NCI-H526 treated with DMSO at 0.1 percent for 48 hours (cell line): ENCODE measurements around the gene BTAF1.
"Not testable (repeated sequence)": the region's sequence is repeated elsewhere in the genome, so short reads cannot be mapped to it uniquely, and the experiment has no call there.

ENCODE experiments used
- DNase-seq: peaks from one replicate; lab custom pipeline; 2025; lab: John Stamatoyannopoulos, UW

The BTAF1 gene

DNA sequence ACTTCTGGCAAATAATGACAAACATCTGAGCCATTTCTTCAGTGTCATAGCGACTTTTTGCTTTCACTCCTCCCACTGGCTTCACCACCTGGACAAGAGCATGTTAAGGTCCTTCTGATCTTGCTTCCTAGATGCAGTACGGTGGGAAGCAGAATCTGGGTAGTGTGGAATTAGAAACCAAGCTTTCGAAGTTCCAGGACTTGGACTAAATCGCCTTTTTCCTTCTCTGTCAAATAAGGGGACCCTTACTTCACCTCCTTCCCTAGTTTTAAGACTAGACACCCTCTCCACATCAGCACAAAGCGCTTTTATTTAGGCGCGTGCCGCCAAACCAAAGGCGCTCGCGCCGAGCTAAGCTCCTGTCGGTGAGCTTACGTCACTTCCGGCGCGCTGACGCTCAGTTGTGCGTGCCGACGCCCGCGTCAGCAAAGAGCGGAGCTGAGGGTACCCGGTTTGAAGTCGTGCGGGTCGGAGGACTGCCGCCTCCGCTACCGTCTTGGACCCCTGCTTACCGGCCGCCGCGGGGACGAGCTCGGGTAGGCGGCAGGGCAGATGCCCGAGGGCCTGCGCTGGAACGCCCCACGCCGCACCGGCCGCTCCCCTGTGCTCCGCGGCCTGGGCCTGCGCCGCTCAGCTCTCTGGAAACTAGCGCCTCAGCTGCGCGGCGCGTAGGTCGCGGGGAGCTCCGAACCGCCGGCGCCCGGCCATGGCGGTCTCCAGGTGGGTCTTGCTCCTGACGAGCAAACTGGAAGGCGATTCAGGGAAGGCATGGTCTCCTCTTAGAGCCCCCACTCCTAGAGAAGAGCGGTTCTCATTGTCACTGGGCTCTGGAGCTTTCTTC is at the start of gene BTAF1:
TSS of gene BTAF1 (plus strand) at position 400 of the 841 bp plus-strand sequence. CDS start at position 707, 307 bp downstream.
- peak; percentile 47 for DNase-seq

GRCh38 chr10:91875156-91875555 is 48.4 kb upstream of the BTAF1 start:
- no peak for DNase-seq

DNA sequence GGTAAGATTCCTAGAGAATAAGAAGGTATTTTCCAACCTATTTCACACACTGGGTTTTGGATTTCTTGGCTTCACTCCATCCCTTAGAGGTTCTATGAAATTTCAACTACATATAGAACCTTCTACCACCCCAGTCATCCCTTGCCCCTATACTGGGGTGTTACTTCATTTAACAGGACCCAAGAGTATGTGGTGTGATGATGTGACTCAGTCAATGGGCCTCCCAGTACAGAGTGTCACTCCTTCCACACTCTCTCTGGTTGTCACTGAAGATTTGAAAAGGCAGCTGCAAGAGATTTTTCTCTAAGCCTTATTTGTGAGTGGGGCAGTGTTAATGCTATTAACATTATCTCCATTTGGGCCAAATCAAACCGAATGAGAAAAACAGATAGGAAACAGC is 47.8 kb upstream of the BTAF1 start:
- DNase-seq, result no peak

DNA sequence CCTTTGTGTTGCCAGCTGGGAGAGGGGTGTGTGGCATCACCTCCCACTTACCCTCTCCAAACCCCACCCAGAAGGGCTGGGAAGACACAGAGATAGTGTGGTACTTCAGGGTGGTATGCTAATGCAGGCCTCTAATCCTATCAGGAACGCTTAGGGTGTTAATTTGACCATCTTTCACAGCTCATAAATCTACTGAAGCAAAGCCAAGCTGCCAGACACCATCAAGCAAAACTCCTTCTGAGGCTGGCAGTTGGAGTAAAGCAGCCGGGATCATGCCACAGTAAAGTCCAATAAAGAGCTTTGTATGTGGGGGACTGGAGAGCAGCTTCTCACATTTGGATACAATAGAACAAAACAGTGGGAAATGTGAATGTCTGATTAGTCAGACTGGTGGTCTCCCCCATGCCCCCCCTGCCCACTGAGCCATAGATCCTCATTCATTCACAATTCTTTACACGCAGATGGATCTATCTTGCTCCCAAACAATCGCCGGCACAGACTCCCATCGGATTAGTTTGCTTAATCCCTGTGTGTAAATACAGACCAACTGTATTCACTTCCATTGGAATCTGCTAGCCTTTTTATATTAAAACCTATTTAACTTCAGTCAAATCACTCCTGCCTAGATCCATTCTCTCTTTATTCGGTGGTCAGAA is 43.9 kb upstream of the BTAF1 start:
- DNase-seq, result no peak

DNA sequence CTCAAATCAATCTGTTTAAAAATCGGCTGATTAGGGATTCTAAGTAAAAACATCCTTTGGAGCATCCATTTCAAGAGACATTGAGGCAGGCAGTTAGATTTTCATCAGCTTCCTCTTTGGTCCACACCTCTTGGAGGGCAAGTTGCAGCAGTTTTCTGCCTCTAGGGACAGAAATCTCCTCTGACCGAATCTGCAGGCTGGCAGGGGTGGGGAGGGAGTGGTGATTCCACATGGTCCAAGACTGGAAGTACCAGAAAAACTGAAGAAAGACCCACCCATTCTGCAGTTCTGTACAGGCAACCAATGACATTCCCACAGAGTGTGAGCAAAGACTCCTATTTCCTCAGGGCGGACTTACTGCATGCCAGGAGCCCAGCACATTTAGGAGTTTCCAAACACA is 43.3 kb upstream of the BTAF1 start:
- DNase-seq, result no peak

DNA sequence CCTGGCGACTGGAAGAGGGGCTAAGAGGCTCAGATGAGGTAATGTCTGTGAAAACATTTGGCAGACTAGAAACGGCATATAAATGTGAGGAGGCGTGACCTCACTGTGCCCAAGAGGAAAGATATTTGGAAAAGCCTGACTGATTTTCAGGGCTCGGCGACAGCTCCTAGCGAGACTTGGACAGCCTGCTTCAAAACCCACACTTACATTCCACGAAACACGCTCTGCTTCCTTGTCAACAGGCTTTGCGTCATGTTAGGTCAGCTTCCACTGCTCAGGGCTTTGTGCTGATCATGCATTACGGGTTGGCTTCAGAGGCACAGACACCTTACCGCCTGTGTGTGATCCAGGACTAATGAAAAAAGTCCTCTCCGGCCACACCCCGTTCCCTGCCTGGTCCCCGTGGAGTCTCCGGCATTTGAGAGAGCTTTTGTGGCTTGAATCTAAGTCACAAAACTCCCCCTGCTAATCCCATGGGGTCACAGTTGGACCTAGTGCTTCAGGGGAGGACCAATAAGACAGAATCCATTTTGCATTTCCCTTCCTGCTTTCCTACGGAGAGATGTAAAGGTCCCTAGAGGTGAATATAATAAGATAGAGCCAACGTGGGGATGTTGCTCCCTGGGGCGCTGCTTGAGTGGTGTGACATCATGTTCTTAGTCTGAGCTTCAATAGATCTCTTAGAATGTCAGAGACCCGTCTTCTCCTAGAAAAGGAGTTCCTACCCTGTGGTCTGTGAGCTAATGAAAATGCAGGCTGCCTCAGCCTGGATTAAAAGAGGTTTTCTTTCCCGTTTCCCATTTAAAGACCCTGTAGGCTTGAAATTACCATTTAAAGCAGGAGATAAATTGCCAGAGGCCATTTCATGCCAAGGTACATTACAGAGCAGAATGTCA is 39.8 kb upstream of the BTAF1 start:
- DNase-seq, result peak; percentile 23

DNA sequence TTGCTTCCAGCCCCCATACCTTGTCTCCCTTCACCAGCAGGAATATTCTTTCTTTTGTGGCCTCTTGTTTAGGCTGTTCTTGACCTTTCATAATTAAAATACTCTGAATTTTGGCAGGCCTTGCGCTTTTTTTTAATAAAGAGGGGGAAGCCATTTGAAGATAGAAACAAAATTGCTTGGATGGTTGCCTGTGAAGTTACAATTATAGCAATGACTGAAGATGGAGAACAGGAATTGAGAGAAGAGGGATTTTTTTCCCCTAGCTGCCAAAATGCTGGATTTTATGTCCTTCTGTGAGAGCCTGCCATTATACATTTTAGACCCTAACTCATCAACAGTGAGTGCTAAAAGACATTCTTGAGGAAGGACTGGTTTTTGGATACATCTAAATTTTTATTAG is 39.0 kb upstream of the BTAF1 start:
- DNase-seq, result no peak

- no peak for DNase-seq
Observed at GRCh38 chr10:91885362-91886079, 38.0 kb upstream of the BTAF1 start.

DNA sequence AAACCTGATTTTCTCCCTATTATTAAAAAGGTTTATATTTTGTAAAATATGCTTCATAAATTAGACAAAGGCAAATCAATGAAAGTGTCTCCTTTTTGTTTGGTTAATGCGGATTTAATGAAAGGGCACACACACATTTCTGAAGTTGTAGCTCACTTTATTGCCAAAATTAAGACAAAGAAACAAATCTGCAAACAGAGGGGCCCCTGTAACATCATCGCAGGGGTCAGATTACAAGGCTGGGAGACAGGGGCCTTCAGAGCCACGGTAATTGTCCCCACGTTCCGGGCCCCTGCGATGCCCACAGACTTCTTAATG is 36.7 kb upstream of the BTAF1 start:
- DNase-seq, result no peak

GRCh38 chr10:91887272-91888076 is 36.1 kb upstream of the BTAF1 start:
- DNase-seq, result no peak

- no peak for DNase-seq
Observed at GRCh38 chr10:91891125-91892001, 32.2 kb upstream of the BTAF1 start.

- no peak for DNase-seq
Observed at GRCh38 chr10:91893051-91893450, 30.5 kb upstream of the BTAF1 start.

DNA sequence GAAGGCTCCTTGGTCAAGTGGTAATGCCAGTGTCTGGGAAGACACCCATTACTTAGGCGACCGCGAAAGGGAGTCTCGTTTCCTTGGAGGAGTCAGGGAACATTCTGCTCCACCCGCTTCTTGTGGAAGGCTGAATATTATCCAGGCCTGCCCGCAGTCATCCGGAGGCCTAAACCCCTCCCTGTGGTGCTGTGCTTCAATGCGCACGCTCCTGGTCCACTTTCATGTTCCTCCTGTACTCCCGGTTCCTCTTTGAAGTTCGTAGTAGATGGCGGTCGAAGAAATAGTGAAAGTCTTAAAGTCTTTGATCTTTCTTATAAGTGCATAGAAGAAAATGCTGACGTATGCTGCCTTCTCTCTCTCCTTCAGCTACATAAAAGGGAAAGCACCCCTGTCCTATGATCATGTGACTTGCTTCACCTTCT is 29.3 kb upstream of the BTAF1 start:
- not testable (repeated sequence) for DNase-seq

GRCh38 chr10:91896212-91896756 is 27.3 kb upstream of the BTAF1 start:
- no peak for DNase-seq

DNA sequence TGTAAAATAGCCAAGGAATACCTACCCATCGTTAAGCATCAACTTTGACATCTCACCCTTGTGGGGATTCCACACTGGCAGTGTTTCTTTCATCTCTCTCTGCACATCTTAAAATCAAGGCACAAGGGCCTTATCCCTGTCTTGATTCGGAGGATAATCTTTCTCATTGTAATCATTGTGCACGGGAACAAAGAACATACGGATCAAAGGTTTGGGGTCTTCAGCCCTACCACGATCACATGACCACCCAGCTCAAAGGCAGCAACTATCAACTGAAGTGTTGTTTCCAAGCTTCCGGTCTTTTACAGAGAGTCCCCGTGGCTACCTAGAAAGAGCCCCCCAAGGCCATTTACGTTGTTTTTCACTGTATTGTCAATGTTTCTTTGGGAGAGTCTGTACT is 26.1 kb upstream of the BTAF1 start:
- DNase-seq, result no peak

- no peak for DNase-seq
Observed at GRCh38 chr10:91901784-91902677, 21.5 kb upstream of the BTAF1 start.

DNA sequence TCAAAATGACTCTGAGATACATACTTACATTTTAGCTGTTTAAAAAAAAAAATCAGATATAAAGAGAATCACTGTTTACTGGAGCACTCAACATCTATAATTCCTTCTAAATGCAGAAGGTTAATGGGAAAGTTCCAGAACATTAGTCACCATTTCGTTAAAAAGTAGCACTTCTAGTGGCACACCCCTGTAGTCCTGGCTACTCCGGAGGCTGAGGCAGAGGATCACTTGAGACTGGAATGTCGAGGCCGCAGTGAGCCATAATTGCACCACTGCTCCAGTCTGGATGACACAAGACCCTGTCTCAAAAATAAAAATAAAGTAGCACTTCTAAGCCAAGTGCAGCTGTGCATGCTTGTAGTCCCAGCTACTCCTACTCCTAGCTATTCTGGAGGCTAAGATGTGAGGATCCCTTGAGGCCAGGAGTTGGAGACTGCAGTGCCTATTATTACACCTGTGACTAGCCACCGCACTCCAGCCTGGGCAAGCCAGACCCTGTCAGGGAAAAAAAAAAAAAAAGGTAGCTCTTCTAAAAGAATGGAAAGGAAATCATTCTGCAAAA is 16.5 kb upstream of the BTAF1 start:
- DNase-seq, result no peak

- no peak for DNase-seq
Observed at GRCh38 chr10:91907914-91908336, 15.6 kb upstream of the BTAF1 start.
